ENCODE measurements around the gene ITGA3. TPM values are rescaled to one million over a fixed set of nuclear protein-coding genes. Genes with fewer than 3 reads are reported as not detected.
A peak's percentile ranks its signal among the peaks of the same experiment; 100 is the strongest.

The ITGA3 gene
- total RNA-seq, 1 donor from 2014 or later, result 14.5 TPM

- intact Hi-C loops (cut with micrococcal nuclease), result no loop called here
- Mint-ChIP-seq H3K27ac (no peak overlapping the region), H3K36me3 (ENCODE audit: low read depth) (peaks cover 1% of the 10 kb centered on the region), H3K27me3 (peaks cover 20% of the 10 kb centered on the region), H3K4me3 (no peak overlapping the region), H3K4me1 (peaks cover 10% of the 10 kb centered on the region), H3K9me3 (no peaks in the 10 kb centered on the region)
- DNase-seq, result no peak
Measured at GRCh38 chr17:50112694-50113093, 56.8 kb downstream of the ITGA3 start.

GRCh38 chr17:50113624-50114320, 57.9 kb downstream of the ITGA3 start:
- Mint-ChIP-seq H3K4me1 (peaks cover 10% of the 10 kb centered on the region), H3K9me3 (no peaks in the 10 kb centered on the region), H3K4me3 (no peak overlapping the region), H3K27me3 (peaks cover 29% of the 10 kb centered on the region), H3K27ac (no peak overlapping the region), H3K36me3 (ENCODE audit: low read depth) (no peaks in the 10 kb centered on the region)
- DNase-seq, result no peak
- intact Hi-C loops (cut with micrococcal nuclease), result no loop called here

- Mint-ChIP-seq H3K27ac (no peak overlapping the region), H3K4me1 (peaks cover 10% of the 10 kb centered on the region), H3K9me3 (no peaks in the 10 kb centered on the region), H3K4me3 (no peak overlapping the region), H3K36me3 (ENCODE audit: low read depth) (no peaks in the 10 kb centered on the region), H3K27me3 (peaks cover 33% of the 10 kb centered on the region)
- DNase-seq, result no peak
- intact Hi-C loops (cut with micrococcal nuclease), result no loop called here
Measured at GRCh38 chr17:50114401-50114800, 58.5 kb downstream of the ITGA3 start.

GRCh38 chr17:50114849-50115357, 59.0 kb downstream of the ITGA3 start:
- H3K27ac Mint-ChIP-seq, result no peak overlapping the region
- intact Hi-C loops (cut with micrococcal nuclease), result no loop called here
- no peaks in the 10 kb centered on the region for H3K9me3 Mint-ChIP-seq
- H3K27me3 Mint-ChIP-seq, result peaks cover 38% of the 10 kb centered on the region
- peak; percentile 86 for DNase-seq
- H3K4me3 Mint-ChIP-seq, result no peak overlapping the region
- no peaks in the 10 kb centered on the region for H3K36me3 Mint-ChIP-seq (ENCODE audit: low read depth)
- peaks cover 10% of the 10 kb centered on the region for H3K4me1 Mint-ChIP-seq

- Mint-ChIP-seq H3K9me3 (no peaks in the 10 kb centered on the region), H3K27me3 (peaks cover 47% of the 10 kb centered on the region), H3K4me3 (no peak overlapping the region), H3K4me1 (peaks cover 10% of the 10 kb centered on the region), H3K36me3 (ENCODE audit: low read depth) (no peaks in the 10 kb centered on the region), H3K27ac (no peak overlapping the region)
- no peak for DNase-seq
- intact Hi-C loops (cut with micrococcal nuclease), result loop anchor here (2.0 kb wide), 1 partner anchor 25 kb away; no protein-coding TSS in a partner anchor
Measured at GRCh38 chr17:50115756-50116155, 59.8 kb downstream of the ITGA3 start.

- peaks cover 56% of the 10 kb centered on the region for H3K27me3 Mint-ChIP-seq
- peaks cover 10% of the 10 kb centered on the region for H3K4me1 Mint-ChIP-seq
- intact Hi-C loops (cut with micrococcal nuclease), result loop anchor here (2.0 kb wide), 1 partner anchor 23 kb away; no protein-coding TSS in a partner anchor
Measured at GRCh38 chr17:50117202-50118051, 61.5 kb downstream of the ITGA3 start.

GRCh38 chr17:50118076-50118827, 62.3 kb downstream of the ITGA3 start:
- peaks cover 63% of the 10 kb centered on the region for H3K27me3 Mint-ChIP-seq
- intact Hi-C loops (cut with micrococcal nuclease), result no loop called here
- peaks cover 10% of the 10 kb centered on the region for H3K4me1 Mint-ChIP-seq
- H3K27ac Mint-ChIP-seq, result no peak overlapping the region
- H3K9me3 Mint-ChIP-seq, result no peaks in the 10 kb centered on the region
- DNase-seq, result no peak
- no peaks in the 10 kb centered on the region for H3K36me3 Mint-ChIP-seq (ENCODE audit: low read depth)
- no peak overlapping the region for H3K4me3 Mint-ChIP-seq

More at GRCh38 chr17:50117202-50118051, 61.5 kb downstream of the ITGA3 start:
- Mint-ChIP-seq H3K36me3 (ENCODE audit: low read depth) (no peaks in the 10 kb centered on the region), H3K9me3 (no peaks in the 10 kb centered on the region), H3K4me3 (peak overlapping the region; percentile 65), H3K27ac (no peak overlapping the region)
- DNase-seq, result peak; percentile 91

- Mint-ChIP-seq H3K4me1 (peaks cover 10% of the 10 kb centered on the region), H3K27me3 (peaks cover 63% of the 10 kb centered on the region), H3K27ac (no peak overlapping the region), H3K9me3 (no peaks in the 10 kb centered on the region), H3K4me3 (no peak overlapping the region), H3K36me3 (ENCODE audit: low read depth) (no peaks in the 10 kb centered on the region)
- intact Hi-C loops (cut with micrococcal nuclease), result no loop called here
- no peak for DNase-seq
Measured at GRCh38 chr17:50118828-50119218, 62.9 kb downstream of the ITGA3 start.

- intact Hi-C loops (cut with micrococcal nuclease), result no loop called here
- no peak overlapping the region for H3K4me3 Mint-ChIP-seq
- H3K27ac Mint-ChIP-seq, result no peak overlapping the region
- no peak for DNase-seq
- H3K4me1 Mint-ChIP-seq, result peaks cover 7% of the 10 kb centered on the region
- no peaks in the 10 kb centered on the region for H3K9me3 Mint-ChIP-seq
- no peaks in the 10 kb centered on the region for H3K36me3 Mint-ChIP-seq (ENCODE audit: low read depth)
- peaks cover 61% of the 10 kb centered on the region for H3K27me3 Mint-ChIP-seq
Measured at GRCh38 chr17:50120475-50121253, 64.8 kb downstream of the ITGA3 start.

- H3K27me3 Mint-ChIP-seq, result peaks cover 56% of the 10 kb centered on the region
- no peak overlapping the region for H3K27ac Mint-ChIP-seq
- intact Hi-C loops (cut with micrococcal nuclease), result no loop called here
- H3K36me3 Mint-ChIP-seq (ENCODE audit: low read depth), result no peaks in the 10 kb centered on the region
- H3K9me3 Mint-ChIP-seq, result no peaks in the 10 kb centered on the region
- DNase-seq, result no peak
- no peak overlapping the region for H3K4me3 Mint-ChIP-seq
- peaks cover 4% of the 10 kb centered on the region for H3K4me1 Mint-ChIP-seq
Measured at GRCh38 chr17:50122945-50123344, 67.0 kb downstream of the ITGA3 start.

GRCh38 chr17:50123649-50124349, 67.9 kb downstream of the ITGA3 start:
- Mint-ChIP-seq H3K4me3 (no peak overlapping the region), H3K27ac (no peak overlapping the region), H3K27me3 (peaks cover 56% of the 10 kb centered on the region), H3K9me3 (no peaks in the 10 kb centered on the region), H3K36me3 (ENCODE audit: low read depth) (peaks cover 3% of the 10 kb centered on the region), H3K4me1 (peaks cover 8% of the 10 kb centered on the region)
- intact Hi-C loops (cut with micrococcal nuclease), result no loop called here
- DNase-seq, result no peak

GRCh38 chr17:50125420-50125997, 69.6 kb downstream of the ITGA3 start:
- Mint-ChIP-seq H3K36me3 (ENCODE audit: low read depth) (peaks cover 3% of the 10 kb centered on the region), H3K4me1 (peaks cover 10% of the 10 kb centered on the region), H3K27me3 (peaks cover 45% of the 10 kb centered on the region), H3K27ac (no peak overlapping the region), H3K9me3 (no peaks in the 10 kb centered on the region), H3K4me3 (no peak overlapping the region)
- no peak for DNase-seq
- intact Hi-C loops (cut with micrococcal nuclease), result no loop called here
